Activated B cell treated with CpG ODN at 0.5 μM for 24 hours (primary cell): ENCODE data around the gene CCT5. TPM values are rescaled to one million over a fixed set of nuclear protein-coding genes. Genes with fewer than 3 reads are reported as not detected.

Experiments
- ATAC-seq: fragments of 200-7000 bp; cut with Tn5 transposase; one replicate; pipeline ENCODE4 v1.10.0; 2021; ENCODE audit warnings: low read depth, mild to moderate bottlenecking, moderate library complexity
- CTCF ChIA-PET: fragments of 350-600 bp; sonication (Branson Sonifier 250); formaldehyde crosslinking; loops from one replicate; lab custom pipeline; 2021; ENCODE audit warnings: antibody characterized with exemption; lab: Charles Lee
- POLR2A ChIA-PET: fragments of 350-600 bp; sonication (Branson Sonifier 250); formaldehyde crosslinking; loops from one replicate; lab custom pipeline; 2021; ENCODE audit warnings: antibody characterized with exemption; lab: Charles Lee
- DNase-seq: peaks from one replicate; pipeline ENCODE4 v3.0.0; 2022
- H3K27ac Mint-ChIP-seq: one replicate; pipeline ENCODE4 v1.8.0; 2020; ENCODE audit warnings: mixed read lengths
- H3K27me3 Mint-ChIP-seq: one replicate; pipeline ENCODE4 v1.8.0; 2021; ENCODE audit warnings: mixed read lengths
- H3K36me3 Mint-ChIP-seq: one replicate; pipeline ENCODE4 v1.8.0; 2021; ENCODE audit warnings: low read depth, mixed read lengths
- H3K4me1 Mint-ChIP-seq: one replicate; pipeline ENCODE4 v1.8.0; 2021; ENCODE audit warnings: mixed read lengths
- H3K4me3 Mint-ChIP-seq: one replicate; pipeline ENCODE4 v1.8.0; 2020; ENCODE audit warnings: mild to moderate bottlenecking, mixed read lengths
- H3K9me3 Mint-ChIP-seq: one replicate; pipeline ENCODE4 v1.8.0; 2020; ENCODE audit warnings: mixed read lengths
- intact Hi-C: fragments of 100-400 bp; cut with micrococcal nuclease; formaldehyde crosslinking; loops from one replicate; pipeline ENCODE4 v1.15.1; 2024
- total RNA-seq: library from RNA; stranded (reverse); gene quantifications from 2 replicates; pipeline ENCODE4 v1.2.3, GENCODE V29; 2022
- TF ChIP-seq, protein P1 (sequence below): fragments of 200-600 bp; IDR thresholded peaks from one replicate; pipeline ENCODE4 v1.8.0; 2022; ENCODE audit warnings: antibody characterized with exemption, mild to moderate bottlenecking

The CCT5 gene
- total RNA-seq, 1 donor from 2014 or later: 203 TPM

DNA sequence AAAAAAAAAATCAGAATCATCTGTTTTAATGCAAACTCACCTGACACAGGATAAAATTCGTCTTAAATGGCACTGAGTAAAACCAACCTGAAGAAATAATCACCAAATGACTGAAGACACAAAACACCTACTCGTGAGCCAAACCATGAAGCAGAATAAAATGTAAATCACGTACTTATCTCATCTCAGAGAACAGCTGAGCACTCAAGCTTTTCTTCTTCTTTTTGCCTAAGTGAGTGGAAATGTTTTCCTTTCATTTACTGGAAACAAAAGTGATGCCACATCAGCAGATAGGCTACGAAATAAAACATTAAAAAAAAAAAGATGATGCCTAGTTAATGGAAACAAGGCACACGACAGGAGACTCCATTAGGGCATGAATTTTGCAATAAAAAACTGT lies 36.8 kb upstream of the CCT5 start:
- no peak overlapping the region for H3K27ac Mint-ChIP-seq
- ATAC-seq (no peak), DNase-seq (no peak)
- no peaks in the 10 kb centered on the region for H3K4me1 Mint-ChIP-seq
- TF ChIP-seq, protein P1, sequence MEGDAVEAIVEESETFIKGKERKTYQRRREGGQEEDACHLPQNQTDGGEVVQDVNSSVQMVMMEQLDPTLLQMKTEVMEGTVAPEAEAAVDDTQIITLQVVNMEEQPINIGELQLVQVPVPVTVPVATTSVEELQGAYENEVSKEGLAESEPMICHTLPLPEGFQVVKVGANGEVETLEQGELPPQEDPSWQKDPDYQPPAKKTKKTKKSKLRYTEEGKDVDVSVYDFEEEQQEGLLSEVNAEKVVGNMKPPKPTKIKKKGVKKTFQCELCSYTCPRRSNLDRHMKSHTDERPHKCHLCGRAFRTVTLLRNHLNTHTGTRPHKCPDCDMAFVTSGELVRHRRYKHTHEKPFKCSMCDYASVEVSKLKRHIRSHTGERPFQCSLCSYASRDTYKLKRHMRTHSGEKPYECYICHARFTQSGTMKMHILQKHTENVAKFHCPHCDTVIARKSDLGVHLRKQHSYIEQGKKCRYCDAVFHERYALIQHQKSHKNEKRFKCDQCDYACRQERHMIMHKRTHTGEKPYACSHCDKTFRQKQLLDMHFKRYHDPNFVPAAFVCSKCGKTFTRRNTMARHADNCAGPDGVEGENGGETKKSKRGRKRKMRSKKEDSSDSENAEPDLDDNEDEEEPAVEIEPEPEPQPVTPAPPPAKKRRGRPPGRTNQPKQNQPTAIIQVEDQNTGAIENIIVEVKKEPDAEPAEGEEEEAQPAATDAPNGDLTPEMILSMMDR: no peak
- no peak overlapping the region for H3K4me3 Mint-ChIP-seq
- H3K27me3 Mint-ChIP-seq: no peaks in the 10 kb centered on the region
- intact Hi-C loops: no loop called here
- H3K36me3 Mint-ChIP-seq: no peaks in the 10 kb centered on the region
- H3K9me3 Mint-ChIP-seq: no peaks in the 10 kb centered on the region
- POLR2A ChIA-PET: no interaction called here
- CTCF ChIA-PET: no interaction called here

DNA sequence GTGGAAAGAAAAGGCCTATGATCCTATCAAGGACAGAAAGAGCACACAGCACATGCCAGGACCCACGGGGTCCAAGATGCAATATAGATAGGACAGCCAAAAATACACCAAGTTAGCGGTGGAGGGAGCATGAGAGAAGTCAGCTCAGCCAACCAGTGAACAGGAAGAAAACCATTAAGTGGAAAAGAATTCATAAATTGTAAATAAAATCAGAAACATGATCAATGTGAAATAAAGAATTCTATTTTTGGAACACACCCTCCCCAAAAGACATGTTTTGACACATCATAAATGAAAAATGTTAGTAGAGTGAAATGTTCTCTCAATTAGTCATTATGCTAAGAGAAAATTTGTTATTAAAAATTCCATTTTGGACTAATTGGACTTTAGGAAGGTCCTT lies 36.0 kb upstream of the CCT5 start:
- ATAC-seq (no peak), DNase-seq (no peak)
- intact Hi-C loops: no loop called here
- Mint-ChIP-seq H3K4me1 (no peaks in the 10 kb centered on the region), H3K27me3 (no peaks in the 10 kb centered on the region), H3K4me3 (no peak overlapping the region), H3K9me3 (no peaks in the 10 kb centered on the region), H3K36me3 (no peaks in the 10 kb centered on the region), H3K27ac (no peak overlapping the region)
- ChIA-PET POLR2A (interaction anchor here (0.7 kb wide), 2 partner anchors 38 to 522 kb away, joined by 3 to 7 read pairs; no protein-coding TSS in a partner anchor), CTCF (no interaction called here)
- TF ChIP-seq, protein P1: no peak

DNA sequence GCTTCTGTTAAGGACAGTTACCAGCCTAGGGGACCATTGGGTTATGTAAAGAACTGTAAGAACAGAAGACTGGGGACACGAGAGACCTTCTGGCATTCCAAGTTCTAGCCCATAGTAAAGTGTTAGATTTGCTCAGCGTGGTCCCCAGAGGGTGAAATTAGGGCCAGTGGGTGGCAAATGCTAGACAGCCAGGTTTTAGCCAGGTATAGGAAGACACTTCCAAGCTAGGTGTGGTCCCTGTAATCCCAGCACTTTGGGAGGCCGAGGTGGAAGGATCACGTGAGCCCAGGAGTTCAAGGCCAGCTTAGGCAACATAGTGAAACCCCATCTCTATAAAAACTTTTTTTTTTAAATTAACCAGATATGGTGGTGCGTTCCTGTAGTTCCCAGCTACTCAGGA lies 34.7 kb upstream of the CCT5 start:
- Mint-ChIP-seq H3K4me1 (no peaks in the 10 kb centered on the region), H3K27ac (no peak overlapping the region), H3K4me3 (no peak overlapping the region), H3K36me3 (no peaks in the 10 kb centered on the region), H3K9me3 (no peaks in the 10 kb centered on the region), H3K27me3 (no peaks in the 10 kb centered on the region)
- TF ChIP-seq, protein P1: no peak
- ChIA-PET CTCF (no interaction called here), POLR2A (no interaction called here)
- DNase-seq: no peak
- intact Hi-C loops: no loop called here
- no peak for ATAC-seq

DNA sequence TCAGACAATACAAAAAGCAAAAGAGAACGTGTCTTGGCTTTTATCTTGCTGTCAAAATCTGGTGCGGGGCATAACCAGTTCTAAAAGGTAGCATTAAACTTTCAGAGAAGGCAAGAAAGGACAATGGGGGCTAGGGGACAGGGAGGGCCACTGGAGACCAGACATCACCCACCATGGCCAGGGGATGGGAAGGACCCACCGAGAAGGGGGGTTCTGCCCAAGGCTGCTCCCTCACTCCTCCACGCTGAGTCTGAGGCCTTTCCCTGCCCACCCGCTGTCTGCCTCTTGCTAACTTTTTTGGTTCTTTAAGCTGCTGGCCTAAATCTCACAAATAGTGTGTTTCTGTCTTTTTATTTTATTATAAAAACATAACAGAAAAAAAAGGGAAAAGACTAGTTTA lies 34.0 kb upstream of the CCT5 start:
- H3K4me3 Mint-ChIP-seq: no peak overlapping the region
- H3K27ac Mint-ChIP-seq: no peak overlapping the region
- no peak for DNase-seq
- POLR2A ChIA-PET: no interaction called here
- TF ChIP-seq, protein P1: no peak
- H3K4me1 Mint-ChIP-seq: no peaks in the 10 kb centered on the region
- no peaks in the 10 kb centered on the region for H3K36me3 Mint-ChIP-seq
- ATAC-seq: no peak
- CTCF ChIA-PET: no interaction called here
- no peaks in the 10 kb centered on the region for H3K9me3 Mint-ChIP-seq
- intact Hi-C loops: no loop called here
- H3K27me3 Mint-ChIP-seq: no peaks in the 10 kb centered on the region

DNA sequence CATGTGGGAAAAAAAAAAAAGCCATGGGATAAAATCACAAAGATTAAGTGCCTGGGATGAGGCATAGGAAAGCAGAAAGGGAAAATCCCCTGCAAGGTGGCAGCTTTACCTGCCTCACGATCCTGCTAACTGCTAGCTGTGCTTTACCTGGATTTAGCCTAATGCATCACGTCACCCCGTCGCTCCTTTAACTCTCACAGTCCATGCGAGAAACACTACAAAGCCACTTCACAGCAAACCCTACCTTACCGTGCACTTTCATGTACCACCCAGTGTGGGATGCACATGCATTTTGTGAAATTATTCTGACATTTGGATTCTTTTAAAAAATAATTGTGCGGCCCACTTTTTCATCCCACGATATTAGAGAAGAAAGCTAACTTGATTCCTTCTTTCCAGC lies 31.4 kb upstream of the CCT5 start:
- intact Hi-C loops: no loop called here
- Mint-ChIP-seq H3K4me1 (no peaks in the 10 kb centered on the region), H3K27ac (no peak overlapping the region), H3K9me3 (no peaks in the 10 kb centered on the region), H3K36me3 (peaks cover 3% of the 10 kb centered on the region), H3K4me3 (no peak overlapping the region), H3K27me3 (no peaks in the 10 kb centered on the region)
- no peak for ATAC-seq
- ChIA-PET CTCF (no interaction called here), POLR2A (no interaction called here)
- TF ChIP-seq, protein P1: no peak
- no peak for DNase-seq
